Stimulated activated naive B cell treated with anti-CD40 and anti-IgM and Interleukin-4, amounts not matched to agents 10 μg/mL and 1 μg/mL and 100 μg/mL, for 72 hours (primary cell): ENCODE data around the gene TMED3.

ENCODE experiments used
- ATAC-seq, 2 donors: fragments of 150-1000 bp; cut with Tn5 transposase; replicated peaks; 2 replicates each; pipeline ENCODE4 v1.10.0; 2021; ENCODE audit warnings: moderate library complexity in 1 of 2
- DNase-seq: peaks from one replicate; pipeline ENCODE4 v3.0.0; 2021
- H3K27ac Mint-ChIP-seq: one replicate; pipeline ENCODE4 v1.8.0; 2022; ENCODE audit warnings: mild to moderate bottlenecking, mixed read lengths
- H3K27me3 Mint-ChIP-seq, 2 donors: one replicate each; pipeline ENCODE4 v1.8.0; 2022; ENCODE audit warnings: mixed read lengths in 2 of 2
- H3K36me3 Mint-ChIP-seq, 2 donors: one replicate each; pipeline ENCODE4 v1.8.0; 2022; ENCODE audit warnings: mixed read lengths in 2 of 2, mild to moderate bottlenecking in 1 of 2
- H3K4me1 Mint-ChIP-seq, 2 donors: one replicate each; pipeline ENCODE4 v1.8.0; 2022; ENCODE audit warnings: mixed read lengths in 2 of 2, mild to moderate bottlenecking in 1 of 2
- H3K4me3 Mint-ChIP-seq, 2 donors: one replicate each; pipeline ENCODE4 v1.8.0; 2022; ENCODE audit warnings: mild to moderate bottlenecking in 2 of 2, mixed read lengths in 2 of 2, moderate library complexity in 1 of 2
- H3K9me3 Mint-ChIP-seq, 2 donors: one replicate each; pipeline ENCODE4 v1.8.0; 2022; ENCODE audit warnings: mixed read lengths in 2 of 2, mild to moderate bottlenecking in 1 of 2

TMED3 gene

DNA sequence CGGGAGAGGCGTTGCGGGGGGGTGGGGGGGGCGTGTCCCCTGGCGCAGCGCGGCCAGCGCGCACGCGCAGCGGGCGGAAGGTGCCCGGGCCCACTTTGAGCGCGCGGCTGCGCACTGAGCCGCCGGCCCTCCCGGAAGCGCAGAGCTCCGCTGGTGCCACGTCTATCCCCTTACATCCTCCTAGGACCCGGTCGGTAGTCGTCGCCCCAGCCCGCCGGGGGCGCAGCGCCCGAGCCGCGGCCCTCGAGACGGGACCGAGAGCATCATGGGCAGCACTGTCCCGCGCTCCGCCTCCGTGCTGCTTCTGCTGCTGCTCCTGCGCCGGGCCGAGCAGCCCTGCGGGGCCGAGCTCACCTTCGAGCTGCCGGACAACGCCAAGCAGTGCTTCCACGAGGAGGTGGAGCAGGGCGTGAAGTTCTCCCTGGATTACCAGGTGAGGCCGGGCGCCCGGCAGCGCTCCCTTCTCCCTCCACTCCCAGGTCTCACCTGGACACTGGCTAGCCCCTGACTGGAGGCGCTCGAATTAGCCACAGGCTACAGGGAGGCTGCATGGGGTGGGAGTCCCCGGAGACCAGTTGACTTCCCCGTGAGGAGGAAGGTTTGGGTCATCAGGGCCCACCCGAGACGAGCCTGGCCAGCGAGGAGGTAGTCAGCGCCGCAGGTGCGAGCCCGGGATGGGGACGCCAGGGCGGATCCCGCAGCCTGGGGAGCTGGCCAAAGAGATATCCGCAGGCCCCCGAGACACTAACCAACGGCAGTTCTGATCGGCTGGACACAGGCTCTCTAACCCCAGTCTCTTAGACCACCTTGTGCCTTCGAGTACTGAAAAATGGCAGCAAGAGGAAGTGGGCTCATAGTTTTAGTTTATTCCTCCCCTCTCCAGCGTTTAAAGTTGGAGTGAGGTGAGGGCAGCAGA lies at the start of gene TMED3:
Gene TMED3, plus strand, starts transcription at position 128 of the 916 bp plus-strand sequence. Its CDS starts 138 bp downstream, at position 266.
- Mint-ChIP-seq H3K27ac (peak within 1 kb of the TSS; percentile 90), H3K27me3 (no peaks in the 10 kb centered on the region), H3K36me3 (peaks cover 29 to 35% of the 10 kb centered on the region in 2 donors), H3K9me3 (no peaks in the 10 kb centered on the region), H3K4me1 (peaks cover 39 to 58% of the 10 kb centered on the region in 2 donors), H3K4me3 (peak within 1 kb of the TSS; percentile 90 to 91)
- peak; percentile 84 for DNase-seq
- ATAC-seq, result peak; percentile 92 to 94

DNA sequence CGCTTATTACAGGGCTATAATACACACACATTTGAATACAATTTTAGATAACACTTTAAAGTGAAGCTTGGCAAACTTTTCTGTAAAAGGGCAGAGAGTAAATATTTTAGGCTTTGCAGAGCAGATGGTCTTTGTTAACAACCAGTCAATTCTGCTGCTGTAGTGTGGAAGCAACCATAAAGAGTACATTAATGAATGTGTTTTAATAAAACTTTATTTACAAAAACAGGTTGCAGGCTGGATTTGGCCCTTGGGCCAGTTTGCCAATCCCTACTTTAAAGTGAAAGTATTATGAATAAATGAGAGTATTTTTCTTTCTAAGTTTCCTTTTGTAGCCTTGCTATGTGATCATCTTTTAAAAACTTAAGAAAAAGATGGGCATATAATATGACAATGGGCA lies 49.1 kb upstream of the TMED3 start:
- H3K9me3 Mint-ChIP-seq, result peaks cover 2 to 3% of the 10 kb centered on the region in 2 donors
- DNase-seq (no peak), ATAC-seq (no peak)
- no peaks in the 10 kb centered on the region for H3K4me1 Mint-ChIP-seq
- no peaks in the 10 kb centered on the region for H3K36me3 Mint-ChIP-seq
- no peak overlapping the region for H3K4me3 Mint-ChIP-seq
- peaks cover 12 to 24% of the 10 kb centered on the region in 2 donors for H3K27me3 Mint-ChIP-seq
- no peak overlapping the region for H3K27ac Mint-ChIP-seq

DNA sequence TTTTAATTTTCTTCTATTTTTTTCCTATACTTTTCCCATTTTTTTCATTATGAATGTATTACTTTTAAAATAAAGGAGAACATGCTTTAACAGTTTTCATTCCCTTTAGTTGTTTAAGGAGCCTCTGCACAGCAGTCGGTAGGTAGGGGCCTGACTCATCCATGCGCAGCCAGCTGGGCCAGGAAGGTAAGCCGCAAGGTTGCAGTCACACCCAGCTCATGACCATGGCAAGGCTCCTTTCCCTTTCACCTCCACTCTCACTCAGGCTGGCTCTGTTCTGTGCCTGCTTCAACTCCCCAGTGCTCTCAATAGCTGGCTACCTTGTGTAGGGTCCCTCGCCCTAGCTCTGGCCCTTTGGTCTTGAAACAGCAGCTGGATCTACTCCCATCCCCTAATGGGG lies 45.7 kb upstream of the TMED3 start:
- Mint-ChIP-seq H3K9me3 (no peaks in the 10 kb centered on the region), H3K4me1 (no peaks in the 10 kb centered on the region), H3K27me3 (peaks cover 27% of the 10 kb centered on the region in 2 donors), H3K36me3 (no peaks in the 10 kb centered on the region), H3K4me3 (no peak overlapping the region), H3K27ac (no peak overlapping the region)
- no peak for DNase-seq
- ATAC-seq, result no peak

DNA sequence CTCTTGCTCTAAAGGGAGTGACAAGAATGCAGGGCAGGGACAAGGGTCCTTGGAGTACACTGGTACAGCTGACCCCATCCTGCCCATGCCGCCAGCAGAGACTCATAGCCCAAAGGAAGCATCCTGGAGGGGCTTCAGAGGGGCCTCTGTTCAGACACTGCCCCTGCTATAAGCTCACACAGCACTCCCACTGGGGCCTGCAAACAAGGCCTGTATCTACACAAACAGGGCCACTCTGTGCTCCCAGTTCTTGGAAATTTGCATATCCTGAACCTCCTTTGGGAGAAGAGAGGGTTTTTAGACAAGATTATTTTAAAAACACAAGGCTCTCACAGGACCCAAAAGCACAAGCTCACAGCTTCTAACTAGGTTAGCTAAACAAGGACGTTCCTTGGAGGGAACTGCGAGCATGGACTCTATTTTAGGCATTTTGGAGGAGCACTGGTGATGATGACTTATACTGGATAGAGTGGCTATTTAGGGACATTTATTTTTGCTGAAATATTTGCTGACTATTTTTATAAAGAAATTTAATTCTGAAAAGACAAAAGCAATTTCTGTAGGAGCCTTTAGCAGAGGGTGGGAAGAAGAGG lies 44.8 kb upstream of the TMED3 start:
- Mint-ChIP-seq H3K4me1 (no peaks in the 10 kb centered on the region), H3K36me3 (no peaks in the 10 kb centered on the region), H3K27ac (no peak overlapping the region), H3K27me3 (peaks cover 22 to 31% of the 10 kb centered on the region in 2 donors), H3K9me3 (no peaks in the 10 kb centered on the region), H3K4me3 (no peak overlapping the region)
- DNase-seq (no peak), ATAC-seq (no peak)

DNA sequence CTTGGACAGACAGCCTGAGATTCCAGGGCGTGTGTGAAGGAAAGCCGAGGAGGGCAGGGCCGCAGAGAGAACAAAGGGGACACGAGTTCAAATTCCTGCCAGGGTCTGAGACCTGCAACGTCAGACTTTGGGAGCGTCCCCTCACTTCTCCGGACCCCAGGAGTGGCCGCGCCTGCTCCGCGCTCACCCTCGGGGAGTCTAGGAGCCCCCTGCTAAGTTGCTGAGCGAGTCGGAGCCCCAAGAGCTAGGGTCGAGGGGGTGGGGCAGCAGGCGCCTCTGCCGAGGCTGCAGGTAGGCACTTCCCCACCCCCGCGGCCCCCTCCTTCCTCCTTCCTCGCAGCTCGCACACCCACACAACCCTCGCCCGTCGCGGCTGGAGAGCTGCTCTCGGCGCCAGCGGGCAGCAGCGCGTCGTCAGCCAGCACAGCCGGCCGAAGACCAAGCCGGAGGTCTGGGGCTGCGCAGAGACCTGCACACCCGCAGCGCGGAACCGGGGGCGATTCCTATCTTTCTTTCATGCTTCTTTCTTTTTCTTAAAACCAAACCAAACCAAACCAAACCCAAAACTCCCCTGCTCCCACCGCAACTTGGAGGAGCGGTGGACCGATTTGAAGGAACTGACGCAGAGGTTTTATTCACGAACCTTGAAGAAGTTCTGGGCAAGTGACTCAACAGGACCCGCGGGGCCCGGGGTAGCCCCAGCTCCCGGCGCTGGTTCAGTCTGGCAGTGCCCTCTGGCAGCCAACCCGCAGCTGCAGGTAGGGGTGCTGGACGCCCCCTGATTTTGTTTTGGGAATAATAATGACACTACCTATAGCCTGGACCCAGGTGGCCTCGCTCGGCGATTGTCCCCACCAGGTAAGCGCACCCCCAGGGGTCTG lies 28.3 kb upstream of the TMED3 start, which contains the start of gene ANKRD34C:
Gene ANKRD34C, plus strand, starts transcription at position 352 of the 881 bp plus-strand sequence. CDS start 10,563 bp downstream, outside the sequence.
- Mint-ChIP-seq H3K36me3 (no peaks in the 10 kb centered on the region), H3K27me3 (peaks cover 57 to 68% of the 10 kb centered on the region in 2 donors), H3K9me3 (peaks cover 6 to 10% of the 10 kb centered on the region in 2 donors), H3K27ac (no peak within 1 kb of the TSS), H3K4me3 (peak within 1 kb of the TSS; percentile 18 to 60), H3K4me1 (peaks cover 0 to 14% of the 10 kb centered on the region in 2 donors)
- DNase-seq (no peak), ATAC-seq (peak in 1 of 2 donors; percentile 43)

DNA sequence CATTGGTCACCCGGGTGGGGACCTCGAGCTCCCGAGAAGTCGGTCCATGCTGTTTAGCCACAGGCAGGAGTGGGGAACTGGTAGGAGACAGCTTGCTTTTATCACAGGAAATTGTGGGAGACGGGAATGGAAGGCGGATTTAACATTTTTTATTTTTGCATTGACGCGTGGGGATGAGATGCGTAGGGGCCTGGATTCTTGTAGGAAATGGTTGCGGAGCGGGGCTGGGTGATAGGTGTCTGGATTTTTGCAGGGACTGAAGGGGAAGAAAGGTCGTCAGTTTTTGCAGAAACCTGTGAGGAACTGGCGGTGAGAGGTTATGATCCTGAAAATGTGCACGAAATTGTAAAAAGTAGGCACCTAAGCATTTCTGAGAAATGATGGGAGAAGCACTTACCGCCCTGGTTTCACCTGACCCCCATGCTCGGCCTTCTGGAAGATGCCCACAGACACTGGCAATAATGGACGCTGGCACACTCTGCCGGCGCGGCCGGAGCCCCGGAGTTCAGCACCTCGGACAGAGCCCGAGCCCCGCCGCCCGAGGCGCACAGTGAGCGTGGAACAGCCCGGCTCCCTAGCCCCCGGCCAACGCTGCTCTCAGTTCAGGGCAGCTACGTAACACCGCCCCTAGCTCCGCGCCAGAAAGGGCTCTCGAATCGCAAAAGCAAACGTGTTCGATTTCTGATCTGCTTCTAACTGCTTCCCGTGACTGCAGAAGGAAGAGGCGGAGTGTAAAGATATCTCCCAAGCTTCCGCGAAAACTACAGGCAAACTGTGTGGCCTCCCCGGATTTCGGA lies 27.5 kb upstream of the TMED3 start:
- H3K27me3 Mint-ChIP-seq, result peaks cover 65 to 70% of the 10 kb centered on the region in 2 donors
- H3K36me3 Mint-ChIP-seq, result no peaks in the 10 kb centered on the region
- H3K27ac Mint-ChIP-seq, result no peak overlapping the region
- ATAC-seq, result peak in 1 of 2 donors; percentile 56
- H3K4me1 Mint-ChIP-seq, result peaks cover 0 to 14% of the 10 kb centered on the region in 2 donors
- H3K4me3 Mint-ChIP-seq, result no peak overlapping the region
- peaks cover 6 to 10% of the 10 kb centered on the region in 2 donors for H3K9me3 Mint-ChIP-seq
- no peak for DNase-seq

DNA sequence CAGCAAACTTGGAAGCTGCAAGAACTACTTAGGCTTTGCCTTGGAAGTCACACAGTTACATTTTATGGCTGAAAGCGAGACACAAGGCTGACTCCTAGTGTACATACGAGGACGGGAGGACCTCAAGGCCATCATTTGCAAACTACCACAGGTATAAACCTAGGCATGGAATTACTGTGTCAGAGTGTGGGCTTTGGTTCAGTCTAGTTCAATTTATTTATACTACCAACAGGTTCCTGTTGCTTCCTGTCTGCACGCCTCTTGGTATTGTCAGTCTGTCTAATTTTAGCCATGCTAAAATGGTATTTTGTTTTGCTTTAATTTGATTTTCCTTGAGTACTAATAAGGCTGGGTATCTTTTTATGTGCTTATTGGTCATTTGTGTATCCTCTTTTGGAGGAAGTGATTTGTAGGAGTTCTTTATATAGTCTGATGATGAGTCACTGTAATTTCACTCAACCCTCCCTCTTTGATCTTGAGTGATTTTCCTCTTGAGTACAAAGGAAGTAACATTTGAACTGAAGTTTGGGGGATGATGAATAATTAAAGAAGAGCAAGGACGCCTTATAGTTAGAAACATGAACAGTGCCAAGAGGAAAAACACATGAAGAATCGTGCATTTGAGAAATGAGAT lies 20.2 kb upstream of the TMED3 start:
- ATAC-seq (peak; percentile 46 to 50), DNase-seq (no peak)
- peaks cover 0 to 1% of the 10 kb centered on the region in 2 donors for H3K9me3 Mint-ChIP-seq
- H3K36me3 Mint-ChIP-seq, result no peaks in the 10 kb centered on the region
- H3K4me3 Mint-ChIP-seq, result no peak overlapping the region
- peaks cover 6 to 12% of the 10 kb centered on the region in 2 donors for H3K4me1 Mint-ChIP-seq
- H3K27me3 Mint-ChIP-seq, result peaks cover 48 to 51% of the 10 kb centered on the region in 2 donors
- H3K27ac Mint-ChIP-seq, result no peak overlapping the region

DNA sequence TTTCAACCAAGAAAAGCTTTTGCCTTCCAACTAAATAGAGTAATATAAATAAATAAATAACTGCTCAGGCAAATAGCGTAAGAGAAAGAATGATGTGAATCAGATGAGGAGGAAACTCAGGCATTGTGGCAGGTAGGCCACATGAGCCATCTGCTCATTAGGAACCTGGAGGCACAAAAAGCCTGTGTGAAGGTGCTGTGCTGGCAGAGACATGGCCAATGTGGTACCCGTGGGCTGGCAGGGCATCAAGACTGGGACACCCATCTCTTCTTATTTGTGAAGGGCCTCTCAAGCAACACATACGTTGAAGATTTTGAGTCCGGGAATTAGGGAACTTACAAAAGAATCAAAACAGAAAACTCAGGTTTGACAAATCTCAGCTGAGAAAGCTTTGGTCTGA lies 18.9 kb upstream of the TMED3 start:
- Mint-ChIP-seq H3K4me3 (no peak overlapping the region), H3K4me1 (peaks cover 6 to 12% of the 10 kb centered on the region in 2 donors), H3K27me3 (peaks cover 45 to 47% of the 10 kb centered on the region in 2 donors), H3K9me3 (peaks cover 0 to 1% of the 10 kb centered on the region in 2 donors), H3K27ac (no peak overlapping the region), H3K36me3 (no peaks in the 10 kb centered on the region)
- no peak for DNase-seq
- no peak for ATAC-seq

DNA sequence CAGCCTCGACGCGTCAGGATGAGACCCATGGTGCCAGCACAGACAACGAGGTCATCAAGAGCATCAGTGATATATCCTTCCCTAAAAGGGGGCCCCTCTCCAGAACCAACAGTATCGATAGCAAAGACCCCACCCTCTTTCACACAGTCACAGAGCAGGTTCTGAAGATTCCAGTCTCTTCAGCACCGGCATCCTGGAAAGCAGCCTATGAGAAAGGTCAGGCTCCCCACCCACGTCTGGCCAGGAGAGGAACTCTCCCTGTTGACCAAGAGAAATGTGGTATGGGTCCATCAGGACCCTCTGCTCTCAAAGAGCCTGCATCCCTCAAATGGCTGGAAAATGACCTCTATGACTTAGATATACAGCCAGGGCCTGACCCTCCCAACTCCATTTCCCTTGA lies 16.8 kb upstream of the TMED3 start:
- Mint-ChIP-seq H3K9me3 (peaks cover 0 to 1% of the 10 kb centered on the region in 2 donors), H3K27me3 (peaks cover 40 to 46% of the 10 kb centered on the region in 2 donors), H3K27ac (no peak overlapping the region), H3K4me1 (peaks cover 6 to 12% of the 10 kb centered on the region in 2 donors), H3K4me3 (no peak overlapping the region), H3K36me3 (no peaks in the 10 kb centered on the region)
- DNase-seq (no peak), ATAC-seq (no peak)

DNA sequence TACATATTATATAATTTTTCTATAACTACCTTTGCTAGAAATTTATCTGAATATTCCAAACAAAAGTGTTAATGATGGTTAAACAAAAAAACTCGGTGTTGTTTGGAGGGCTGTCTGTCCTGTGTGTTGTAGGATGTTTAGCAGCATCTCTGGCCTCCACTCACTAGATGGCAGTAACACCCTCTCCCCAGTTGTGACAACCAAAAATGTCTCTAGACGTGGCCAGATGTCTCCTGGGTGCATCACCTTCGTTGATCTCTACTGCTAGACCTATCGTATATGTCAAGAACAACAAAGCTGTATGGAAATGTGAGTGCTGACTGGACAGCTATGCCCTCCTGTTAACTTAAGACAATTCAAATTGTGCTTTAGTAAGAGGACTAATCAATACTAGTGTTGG lies 14.3 kb upstream of the TMED3 start:
- peaks cover under 1 to 1% of the 10 kb centered on the region in 2 donors for H3K4me1 Mint-ChIP-seq
- no peaks in the 10 kb centered on the region for H3K36me3 Mint-ChIP-seq
- no peaks in the 10 kb centered on the region for H3K9me3 Mint-ChIP-seq
- ATAC-seq, result no peak
- no peak overlapping the region for H3K27ac Mint-ChIP-seq
- H3K27me3 Mint-ChIP-seq, result peaks cover 29 to 48% of the 10 kb centered on the region in 2 donors
- DNase-seq, result no peak
- H3K4me3 Mint-ChIP-seq, result no peak overlapping the region

DNA sequence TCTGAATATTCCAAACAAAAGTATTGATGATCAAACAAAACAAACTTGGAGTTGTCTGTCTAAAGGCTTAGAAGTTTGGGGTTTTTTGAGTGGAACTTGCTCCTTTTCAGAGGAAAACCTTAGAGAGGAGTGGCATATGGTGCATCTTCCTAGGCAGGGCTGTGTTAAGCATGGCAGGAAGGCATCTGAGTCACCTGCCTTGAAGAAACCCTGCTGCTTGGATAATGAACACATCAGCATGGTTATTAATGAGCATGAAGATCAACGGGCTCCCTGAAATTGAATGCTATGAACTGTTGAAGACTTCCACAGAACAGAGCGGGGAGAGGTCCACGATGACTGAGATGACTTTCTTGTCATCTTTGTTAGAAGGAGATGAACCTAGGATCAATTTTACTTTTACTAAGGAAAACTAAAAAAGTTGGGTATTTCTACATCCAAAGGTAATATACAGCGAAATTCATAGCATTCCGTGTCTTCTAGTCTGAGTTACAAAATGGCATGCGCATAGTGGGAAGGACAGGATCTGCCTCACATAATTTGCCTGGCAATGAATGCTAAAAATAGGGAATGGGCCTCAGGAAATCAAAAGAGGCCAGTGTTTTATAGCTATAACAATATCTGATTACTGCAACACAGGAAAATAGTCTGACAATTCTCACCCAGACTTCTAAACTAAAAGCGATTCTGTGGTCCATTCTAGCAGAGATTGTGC lies 11.6 kb upstream of the TMED3 start:
- ATAC-seq (no peak), DNase-seq (no peak)
- no peaks in the 10 kb centered on the region for H3K4me1 Mint-ChIP-seq
- peaks cover 27 to 49% of the 10 kb centered on the region in 2 donors for H3K27me3 Mint-ChIP-seq
- no peaks in the 10 kb centered on the region for H3K9me3 Mint-ChIP-seq
- no peak overlapping the region for H3K4me3 Mint-ChIP-seq
- H3K36me3 Mint-ChIP-seq, result no peaks in the 10 kb centered on the region
- H3K27ac Mint-ChIP-seq, result no peak overlapping the region

DNA sequence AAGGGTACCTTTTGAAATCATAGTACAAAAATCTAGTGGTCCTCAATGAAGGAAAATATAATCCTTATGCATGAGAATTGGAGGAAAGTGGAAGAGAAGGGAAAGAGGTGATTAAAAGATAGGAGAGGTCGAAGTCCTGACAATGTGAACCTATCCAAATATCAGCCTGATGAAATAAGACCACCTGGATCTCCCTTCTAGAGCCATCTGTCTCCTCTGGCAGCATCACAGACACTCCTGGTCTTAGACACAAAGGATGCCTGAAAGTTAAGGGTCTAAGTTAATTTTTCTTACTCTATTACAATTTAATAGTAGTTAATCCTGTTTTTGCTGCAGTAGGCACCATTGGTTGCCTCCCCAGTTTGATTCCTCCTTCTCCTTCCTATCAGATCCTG lies 11.1 kb upstream of the TMED3 start:
- ATAC-seq (no peak), DNase-seq (no peak)
- H3K36me3 Mint-ChIP-seq, result no peaks in the 10 kb centered on the region
- H3K9me3 Mint-ChIP-seq, result no peaks in the 10 kb centered on the region
- H3K4me3 Mint-ChIP-seq, result no peak overlapping the region
- peaks cover 33 to 51% of the 10 kb centered on the region in 2 donors for H3K27me3 Mint-ChIP-seq
- H3K4me1 Mint-ChIP-seq, result no peaks in the 10 kb centered on the region
- H3K27ac Mint-ChIP-seq, result no peak overlapping the region
